GM23248 (cell line): Measurements from ENCODE around the gene HDAC3. TPM values are rescaled to one million over a fixed set of nuclear protein-coding genes. Genes with fewer than 3 reads are reported as not detected.
A peak's percentile ranks its signal among the peaks of the same experiment; 100 is the strongest.

Experiments used
- DNase-seq: peaks from one replicate; pipeline ENCODE4 v3.0.0-alpha.2; 2015
- H2AFZ ChIP-seq: fragments of 200-600 bp; sonication (generic); 2 replicates; pipeline ENCODE4 v1.6.1; 2016; ENCODE audit warnings: antibody characterized with exemption
- H3F3A ChIP-seq: fragments of 200-600 bp; sonication (generic); 2 replicates; pipeline ENCODE4 v1.6.1; 2016; ENCODE audit warnings: mild to moderate bottlenecking, antibody characterized with exemption, mixed run types; ENCODE audit not compliant: insufficient read depth
- H3K27ac ChIP-seq: fragments of 200-600 bp; sonication (generic); 2 replicates; pipeline ENCODE4 v1.5.1; 2016; ENCODE audit warnings: mild to moderate bottlenecking
- H3K27me3 ChIP-seq: fragments of 200-600 bp; sonication (generic); replicated peaks from 2 replicates; pipeline ENCODE4 v1.6.1; 2016; ENCODE audit warnings: mild to moderate bottlenecking; ENCODE audit not compliant: insufficient read depth
- H3K36me3 ChIP-seq: fragments of 200-600 bp; sonication (generic); 2 replicates; pipeline ENCODE4 v1.6.1; 2016; ENCODE audit warnings: low read depth, mild to moderate bottlenecking
- H3K4me1 ChIP-seq: fragments of 200-600 bp; sonication (generic); 2 replicates; pipeline ENCODE4 v1.6.1; 2016; ENCODE audit warnings: mild to moderate bottlenecking; ENCODE audit not compliant: insufficient read depth
- H3K4me2 ChIP-seq: fragments of 200-600 bp; sonication (generic); one replicate; pipeline ENCODE4 v1.6.1; 2016; ENCODE audit warnings: mild to moderate bottlenecking; ENCODE audit not compliant: unreplicated experiment
- H3K4me3 ChIP-seq: fragments of 200-600 bp; sonication (generic); 2 replicates; pipeline ENCODE4 v1.5.1; 2016; ENCODE audit warnings: mild to moderate bottlenecking
- H3K79me2 ChIP-seq: fragments of 200-600 bp; sonication (generic); 2 replicates; pipeline ENCODE4 v1.6.1; 2016; ENCODE audit warnings: mild to moderate bottlenecking; ENCODE audit not compliant: insufficient read depth
- H3K9ac ChIP-seq: fragments of 200-600 bp; sonication (generic); 2 replicates; pipeline ENCODE4 v1.6.1; 2016; ENCODE audit warnings: mild to moderate bottlenecking
- H3K9me2 ChIP-seq: fragments of 200-600 bp; sonication (generic); 2 replicates; pipeline ENCODE4 v1.6.1; 2016; ENCODE audit warnings: mixed run types, mild to moderate bottlenecking, moderate library complexity; ENCODE audit not compliant: insufficient read depth
- H3K9me3 ChIP-seq: fragments of 200-600 bp; sonication (generic); one replicate; pipeline ENCODE4 v1.6.1; 2017; ENCODE audit warnings: low read depth
- H4K20me1 ChIP-seq: fragments of 200-600 bp; sonication (generic); 2 replicates; pipeline ENCODE4 v1.6.0; 2016; ENCODE audit not compliant: insufficient read depth
- EZH2 ChIP-seq: fragments of 200-600 bp; sonication (generic); IDR thresholded peaks from 2 replicates; pipeline ENCODE4 v1.6.1; 2018; ENCODE audit warnings: antibody characterized with exemption, mild to moderate bottlenecking; ENCODE audit not compliant: insufficient read depth, poor library complexity, severe bottlenecking
- EZH2phosphoT487 ChIP-seq: fragments of 200-600 bp; sonication (generic); IDR thresholded peaks from 2 replicates; pipeline ENCODE4 v1.6.1; 2018; ENCODE audit warnings: antibody characterized with exemption, moderate library complexity, mild to moderate bottlenecking, low read depth; ENCODE audit not compliant: insufficient read depth
- WGBS, 2 experiments: methylation state at CpG; one replicate each; pipeline ENCODE4 v1.1.6; 2015 to 2017; ENCODE audit warnings: low lambda C conversion rate in 2 of 2, low coverage in 1 of 2; ENCODE audit errors: missing lambda C conversion rate in 2 of 2; 5-methylcytosine and 5-hydroxymethylcytosine counted together
- in situ Hi-C: fragments of 300-500 bp; cut with MboI; formaldehyde crosslinking; loops from 2 replicates; pipeline ENCODE4 v1.15.0; 2020
- polyA plus RNA-seq: library from polyadenylated mRNA; unstranded; fragments of >200 nt; fragmentation: Nextera tagmentation; extraction: Ambion mirVana; gene quantifications from 2 replicates; pipeline ENCODE4 v1.2.1, GENCODE V29; 2016
- total RNA-seq: library from RNA; depleted of rRNA; stranded (reverse); fragments of >200 nt; shearing (Covaris generic); gene quantifications from 2 replicates; pipeline ENCODE4 v1.2.3, GENCODE V29; 2014

The HDAC3 gene
- total and polyA plus RNA-seq, 2 experiments from 2014 or later, result 53.2 to 62.9 TPM

- H3K27me3 ChIP-seq, result no peaks in the 10 kb centered on the region
Measured at GRCh38 chr5:141663506-141663905, 26.9 kb upstream of the HDAC3 start.

GRCh38 chr5:141662028-141662427 lies 25.4 kb upstream of the HDAC3 start:
- H3K9ac ChIP-seq, result no peak overlapping the region

More at GRCh38 chr5:141663506-141663905, 26.9 kb upstream of the HDAC3 start:
- Histone ChIP-seq H3K4me2 (no peak overlapping the region), H3K36me3 (no peaks in the 10 kb centered on the region), H3K79me2 (no peaks in the 10 kb centered on the region), H3K9me3 (no peaks in the 10 kb centered on the region), H3K9me2 (no peaks in the 10 kb centered on the region), H3K9ac (no peak overlapping the region), H3K4me1 (0 out of 2 replicates have a peak, but pooled peaks cover 1% of the 10 kb centered on the region), H3K4me3 (no peak overlapping the region), H3F3A (peaks cover 8% of the 10 kb centered on the region), H3K27ac (no peak overlapping the region), H4K20me1 (no peaks in the 10 kb centered on the region), H2AFZ (no peak overlapping the region)
- 90 to 94% methylated on average over 8 of the region's 8 CpGs for WGBS, 2 experiments
- TF ChIP-seq EZH2phosphoT487 (no peak), EZH2 (no peak)
- DNase-seq, result no peak
- in situ Hi-C loops, result no loop called here

GRCh38 chr5:141657937-141658545 lies 21.4 kb upstream of the HDAC3 start:
- TF ChIP-seq EZH2phosphoT487, result no peak
- no peak for TF ChIP-seq EZH2
- Histone ChIP-seq H3K9me3 (no peaks in the 10 kb centered on the region), H3K9me2 (no peaks in the 10 kb centered on the region), H3K27ac (no peak overlapping the region), H4K20me1 (no peaks in the 10 kb centered on the region), H3K79me2 (no peaks in the 10 kb centered on the region), H3K36me3 (no peaks in the 10 kb centered on the region), H3K9ac (no peak overlapping the region), H3K4me1 (peaks cover 18% of the 10 kb centered on the region), H3K4me3 (no peak overlapping the region), H3K27me3 (no peaks in the 10 kb centered on the region), H3K4me2 (no peak overlapping the region), H2AFZ (no peak overlapping the region), H3F3A (peaks cover 6% of the 10 kb centered on the region; the same call in 1 of the 2 replicates)
- in situ Hi-C loops, result no loop called here
- DNase-seq, result peak; percentile 92
- whole genome bisulfite sequencing, 2 experiments, result 69 to 70% methylated on average over 8 of the region's 8 CpGs

More at GRCh38 chr5:141662028-141662427, 25.4 kb upstream of the HDAC3 start:
- Histone ChIP-seq H3K27me3 (no peaks in the 10 kb centered on the region), H3K79me2 (no peaks in the 10 kb centered on the region), H2AFZ (no peak overlapping the region), H3K4me3 (no peak overlapping the region), H3F3A (peaks cover 10% of the 10 kb centered on the region), H3K36me3 (no peaks in the 10 kb centered on the region), H3K9me3 (no peaks in the 10 kb centered on the region), H3K4me2 (no peak overlapping the region), H3K9me2 (no peaks in the 10 kb centered on the region), H3K4me1 (0 out of 2 replicates have a peak, but pooled peaks cover 6% of the 10 kb centered on the region), H3K27ac (no peak overlapping the region), H4K20me1 (no peaks in the 10 kb centered on the region)
- in situ Hi-C loops, result no loop called here
- 81% methylated on average over 17 of the region's 17 CpGs for WGBS, 2 experiments
- no peak for DNase-seq
- TF ChIP-seq EZH2 (no peak), EZH2phosphoT487 (no peak)

- TF ChIP-seq EZH2phosphoT487, result no peak
- no peak for TF ChIP-seq EZH2
- H3F3A ChIP-seq, result peaks cover 6% of the 10 kb centered on the region; the same call in 1 of the 2 replicates
- H3K36me3 ChIP-seq, result no peaks in the 10 kb centered on the region
- no peaks in the 10 kb centered on the region for H3K9me2 ChIP-seq
- H3K4me2 ChIP-seq, result no peak overlapping the region
- peaks cover 18% of the 10 kb centered on the region for H3K4me1 ChIP-seq
- no peak overlapping the region for H3K9ac ChIP-seq
- no peaks in the 10 kb centered on the region for H4K20me1 ChIP-seq
- 96% methylated on average over 1 of the region's 1 CpG for WGBS, 2 experiments
- no peaks in the 10 kb centered on the region for H3K27me3 ChIP-seq
- no peaks in the 10 kb centered on the region for H3K9me3 ChIP-seq
- no peak overlapping the region for H3K4me3 ChIP-seq
- H3K27ac ChIP-seq, result no peak overlapping the region
- H2AFZ ChIP-seq, result no peak overlapping the region
- no peak for DNase-seq
- H3K79me2 ChIP-seq, result no peaks in the 10 kb centered on the region
- in situ Hi-C loops, result no loop called here
Measured at GRCh38 chr5:141657404-141657803, 20.8 kb upstream of the HDAC3 start.

- H3K4me3 ChIP-seq, result no peak overlapping the region
- H3K27ac ChIP-seq, result no peak overlapping the region
- no peak overlapping the region for H3K4me2 ChIP-seq
- H4K20me1 ChIP-seq, result no peaks in the 10 kb centered on the region
- 93 to 96% methylated on average over 9 of the region's 9 CpGs for WGBS, 2 experiments
- H2AFZ ChIP-seq, result no peak overlapping the region
- H3K4me1 ChIP-seq, result peaks cover 18% of the 10 kb centered on the region
- TF ChIP-seq EZH2phosphoT487, result no peak
- TF ChIP-seq EZH2, result no peak
- no peaks in the 10 kb centered on the region for H3K27me3 ChIP-seq
- peaks cover 13% of the 10 kb centered on the region for H3F3A ChIP-seq
- no peaks in the 10 kb centered on the region for H3K36me3 ChIP-seq
- no peaks in the 10 kb centered on the region for H3K79me2 ChIP-seq
- in situ Hi-C loops, result no loop called here
- no peak for DNase-seq
- H3K9ac ChIP-seq, result no peak overlapping the region
- no peaks in the 10 kb centered on the region for H3K9me3 ChIP-seq
- H3K9me2 ChIP-seq, result no peaks in the 10 kb centered on the region
Measured at GRCh38 chr5:141656396-141656795, 19.7 kb upstream of the HDAC3 start.
